OCI-LY1 (cell line): Measurements from ENCODE around the gene SSTR1.

ENCODE experiments used
- H2AFZ ChIP-seq: fragments of 200-600 bp; sonication (generic), shearing (Covaris generic); 2 replicates; pipeline ENCODE4 v1.6.0; 2014; ENCODE audit warnings: antibody characterized with exemption, mild to moderate bottlenecking, low read length
- H3F3A ChIP-seq: fragments of 200-600 bp; sonication (generic), shearing (Covaris generic); 2 replicates; pipeline ENCODE4 v1.6.0; 2014; ENCODE audit warnings: mild to moderate bottlenecking, antibody characterized with exemption, low read length, moderate library complexity; ENCODE audit not compliant: insufficient read depth
- H3K27ac ChIP-seq: fragments of 200-600 bp; sonication (generic); 2 replicates; pipeline ENCODE4 v1.5.1; 2014; ENCODE audit warnings: low read length, mixed run types, mild to moderate bottlenecking, low read depth; ENCODE audit not compliant: poor library complexity, severe bottlenecking
- H3K27me3 ChIP-seq: fragments of 200-600 bp; sonication (generic); 2 replicates; pipeline ENCODE4 v1.6.0; 2014; ENCODE audit warnings: antibody characterized with exemption, mild to moderate bottlenecking, low read length, moderate library complexity; ENCODE audit not compliant: insufficient read depth
- H3K36me3 ChIP-seq: fragments of 200-600 bp; sonication (generic); 2 replicates; pipeline ENCODE4 v1.6.1; 2014; ENCODE audit warnings: mild to moderate bottlenecking, antibody characterized with exemption, low read length, moderate library complexity, mixed read lengths; ENCODE audit not compliant: insufficient read depth
- H3K4me1 ChIP-seq: fragments of 200-600 bp; sonication (generic); 2 replicates; pipeline ENCODE4 v1.5.1; 2014; ENCODE audit warnings: mild to moderate bottlenecking, low read length, moderate library complexity; ENCODE audit not compliant: insufficient read depth, severe bottlenecking
- H3K4me2 ChIP-seq: fragments of 200-600 bp; sonication (generic), shearing (Covaris generic); 2 replicates; pipeline ENCODE4 v1.6.1; 2014; ENCODE audit warnings: low read length
- H3K4me3 ChIP-seq: fragments of 200-600 bp; sonication (generic); 2 replicates; pipeline ENCODE4 v1.5.1; 2014; ENCODE audit warnings: low read length, low read depth, mild to moderate bottlenecking, mixed read lengths; ENCODE audit not compliant: poor library complexity, severe bottlenecking
- H3K79me2 ChIP-seq: fragments of 200-600 bp; shearing (Covaris generic); 2 replicates; pipeline ENCODE4 v1.6.1; 2016; ENCODE audit warnings: mixed run types, low read length, mixed read lengths; ENCODE audit not compliant: insufficient read depth
- H3K9ac ChIP-seq: fragments of 200-600 bp; sonication (generic), shearing (Covaris generic); 2 replicates; pipeline ENCODE4 v1.6.1; 2014; ENCODE audit warnings: mild to moderate bottlenecking, low read length, mixed read lengths
- H3K9me2 ChIP-seq: fragments of 200-600 bp; sonication (generic), shearing (Covaris generic); 2 replicates; pipeline ENCODE4 v1.6.1; 2014; ENCODE audit warnings: low read depth, mild to moderate bottlenecking, low read length, mixed read lengths
- H3K9me3 ChIP-seq: fragments of 200-600 bp; shearing (Covaris generic); 2 replicates; pipeline ENCODE4 v1.6.1; 2014; ENCODE audit warnings: low read length, mixed read lengths
- H4K20me1 ChIP-seq: fragments of 200-600 bp; sonication (generic), shearing (Covaris generic); 2 replicates; pipeline ENCODE4 v1.6.0; 2016; ENCODE audit warnings: mild to moderate bottlenecking, low read length; ENCODE audit not compliant: insufficient read depth
- EZH2 ChIP-seq: fragments of 200-600 bp; sonication (generic), shearing (Covaris generic); IDR thresholded peaks from 2 replicates; pipeline ENCODE4 v1.8.0; 2017; ENCODE audit warnings: borderline replicate concordance, mixed run types, mild to moderate bottlenecking, antibody characterized with exemption, low read length, moderate library complexity, mixed read lengths
- TF ChIP-seq, protein P1 (sequence below): fragments of 200-600 bp; sonication (generic), shearing (Covaris generic); IDR thresholded peaks from 2 replicates; pipeline ENCODE4 v1.5.1; 2017; ENCODE audit warnings: mild to moderate bottlenecking, antibody characterized with exemption, low read length, moderate library complexity, mixed read lengths

SSTR1 gene, protein sequence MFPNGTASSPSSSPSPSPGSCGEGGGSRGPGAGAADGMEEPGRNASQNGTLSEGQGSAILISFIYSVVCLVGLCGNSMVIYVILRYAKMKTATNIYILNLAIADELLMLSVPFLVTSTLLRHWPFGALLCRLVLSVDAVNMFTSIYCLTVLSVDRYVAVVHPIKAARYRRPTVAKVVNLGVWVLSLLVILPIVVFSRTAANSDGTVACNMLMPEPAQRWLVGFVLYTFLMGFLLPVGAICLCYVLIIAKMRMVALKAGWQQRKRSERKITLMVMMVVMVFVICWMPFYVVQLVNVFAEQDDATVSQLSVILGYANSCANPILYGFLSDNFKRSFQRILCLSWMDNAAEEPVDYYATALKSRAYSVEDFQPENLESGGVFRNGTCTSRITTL

DNA sequence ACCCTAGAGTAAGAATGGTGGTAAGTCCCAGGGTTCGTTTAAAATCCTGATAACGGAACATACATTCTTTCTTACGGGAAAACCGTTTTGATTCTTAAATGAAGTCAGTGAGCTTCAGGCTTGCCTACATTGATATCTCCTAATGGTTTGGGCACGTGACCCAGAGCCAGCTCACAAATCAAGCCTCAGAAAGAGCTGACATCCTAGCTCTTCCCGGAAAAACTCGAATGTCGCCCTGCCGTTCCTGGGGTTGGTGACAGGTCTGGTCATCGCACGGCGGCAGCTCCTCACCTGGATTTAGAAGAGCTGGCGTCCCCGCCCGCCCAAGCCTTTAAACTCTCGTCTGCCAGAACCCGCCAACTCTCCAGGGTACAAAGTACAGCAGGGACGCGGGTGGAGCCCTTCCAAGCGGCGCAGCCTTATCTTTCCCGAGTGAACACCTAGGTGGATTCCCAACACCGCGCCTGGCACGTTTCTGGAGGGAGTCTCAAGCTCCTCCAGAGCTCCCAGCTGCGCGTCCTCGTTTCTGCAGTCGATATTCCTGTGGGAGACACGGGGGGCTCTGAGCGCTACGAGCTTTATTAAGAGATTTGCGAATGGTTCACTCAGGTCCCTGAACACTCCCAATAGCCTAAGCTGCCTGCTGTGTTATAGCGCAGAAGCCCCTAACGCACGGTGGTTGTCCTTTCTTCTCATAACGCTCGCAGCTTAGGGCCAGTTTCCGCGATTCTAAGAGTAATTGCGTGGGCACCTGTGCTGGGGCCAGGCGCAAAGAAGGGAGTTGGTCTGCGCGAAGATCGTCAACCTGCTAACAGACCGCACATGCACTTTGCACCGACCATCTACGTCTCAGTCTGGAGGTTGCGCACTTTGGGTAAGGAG is at the start of gene SSTR1:
SSTR1 (plus strand) TSS at position 169 of the 882 bp plus-strand sequence. CDS start 1,486 bp downstream, outside the sequence.
- Histone ChIP-seq H4K20me1 (no peaks in the 10 kb centered on the region), H3K9me3 (peaks cover 20% of the 10 kb centered on the region), H3K9me2 (no peaks in the 10 kb centered on the region), H3F3A (no peaks in the 10 kb centered on the region), H3K27me3 (no peaks in the 10 kb centered on the region), H3K4me2 (no peak within 1 kb of the TSS), H3K4me1 (peaks cover 16% of the 10 kb centered on the region), H2AFZ (no peak within 1 kb of the TSS), H3K9ac (no peak within 1 kb of the TSS), H3K27ac (no peak within 1 kb of the TSS), H3K79me2 (no peaks in the 10 kb centered on the region), H3K4me3 (no peak within 1 kb of the TSS), H3K36me3 (no peaks in the 10 kb centered on the region; the same call in 1 of the 2 replicates)
- TF ChIP-seq, protein P1, sequence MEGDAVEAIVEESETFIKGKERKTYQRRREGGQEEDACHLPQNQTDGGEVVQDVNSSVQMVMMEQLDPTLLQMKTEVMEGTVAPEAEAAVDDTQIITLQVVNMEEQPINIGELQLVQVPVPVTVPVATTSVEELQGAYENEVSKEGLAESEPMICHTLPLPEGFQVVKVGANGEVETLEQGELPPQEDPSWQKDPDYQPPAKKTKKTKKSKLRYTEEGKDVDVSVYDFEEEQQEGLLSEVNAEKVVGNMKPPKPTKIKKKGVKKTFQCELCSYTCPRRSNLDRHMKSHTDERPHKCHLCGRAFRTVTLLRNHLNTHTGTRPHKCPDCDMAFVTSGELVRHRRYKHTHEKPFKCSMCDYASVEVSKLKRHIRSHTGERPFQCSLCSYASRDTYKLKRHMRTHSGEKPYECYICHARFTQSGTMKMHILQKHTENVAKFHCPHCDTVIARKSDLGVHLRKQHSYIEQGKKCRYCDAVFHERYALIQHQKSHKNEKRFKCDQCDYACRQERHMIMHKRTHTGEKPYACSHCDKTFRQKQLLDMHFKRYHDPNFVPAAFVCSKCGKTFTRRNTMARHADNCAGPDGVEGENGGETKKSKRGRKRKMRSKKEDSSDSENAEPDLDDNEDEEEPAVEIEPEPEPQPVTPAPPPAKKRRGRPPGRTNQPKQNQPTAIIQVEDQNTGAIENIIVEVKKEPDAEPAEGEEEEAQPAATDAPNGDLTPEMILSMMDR: no peak
- no peak for TF ChIP-seq EZH2

DNA sequence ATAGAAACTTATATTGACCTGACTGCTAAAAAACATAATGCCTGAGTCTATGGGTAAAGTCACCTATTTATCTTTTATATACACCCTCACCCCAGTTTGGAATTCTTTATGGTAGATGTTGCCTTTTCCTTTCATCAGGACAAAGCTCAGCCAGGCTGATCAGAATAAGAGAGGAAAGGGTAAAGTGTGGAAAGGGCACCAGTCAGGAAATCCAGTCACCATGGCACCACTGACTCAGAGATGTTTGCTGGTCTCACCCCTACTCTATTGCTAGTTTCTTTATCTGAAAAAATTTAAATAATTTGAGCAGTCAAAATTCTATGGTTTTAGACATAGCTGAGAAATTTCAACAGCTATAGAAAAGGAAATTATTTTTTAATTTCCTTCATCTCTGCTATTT is 49.2 kb upstream of the SSTR1 start:
- H3K9me3 ChIP-seq: no peaks in the 10 kb centered on the region; the same call in 1 of the 2 replicates
- H3K4me3 ChIP-seq: no peak overlapping the region
- no peak overlapping the region for H3K9ac ChIP-seq
- no peaks in the 10 kb centered on the region for H3K79me2 ChIP-seq
- peaks cover 39% of the 10 kb centered on the region for H3K4me1 ChIP-seq
- H2AFZ ChIP-seq: no peak overlapping the region
- no peak for TF ChIP-seq EZH2
- H3K4me2 ChIP-seq: no peak overlapping the region
- H3F3A ChIP-seq: no peaks in the 10 kb centered on the region
- H3K27ac ChIP-seq: no peak overlapping the region
- H3K27me3 ChIP-seq: no peaks in the 10 kb centered on the region
- H3K36me3 ChIP-seq: no peaks in the 10 kb centered on the region
- H4K20me1 ChIP-seq: no peaks in the 10 kb centered on the region
- no peaks in the 10 kb centered on the region for H3K9me2 ChIP-seq

DNA sequence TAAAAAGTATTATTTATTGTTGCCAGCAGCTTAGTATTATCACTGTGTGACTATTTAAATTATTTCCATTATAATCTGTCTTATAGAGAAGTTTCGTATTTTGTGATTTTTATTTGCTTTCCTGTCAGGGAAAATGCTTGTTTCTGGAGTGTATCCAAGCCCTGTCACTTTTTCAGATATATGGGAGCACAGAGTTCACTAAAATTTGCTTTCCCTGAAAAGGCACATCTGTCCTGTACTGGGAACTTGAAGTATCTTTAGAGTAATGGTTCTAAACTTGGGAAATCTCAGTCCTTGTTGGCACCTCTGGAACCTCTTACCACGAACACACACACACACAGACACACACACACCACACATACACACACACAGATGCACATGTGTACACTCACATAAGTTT is 39.3 kb upstream of the SSTR1 start:
- H3K4me2 ChIP-seq: no peak overlapping the region
- no peak overlapping the region for H3K27ac ChIP-seq
- H3K4me3 ChIP-seq: no peak overlapping the region
- H3F3A ChIP-seq: no peaks in the 10 kb centered on the region
- H3K9me2 ChIP-seq: no peaks in the 10 kb centered on the region
- no peak overlapping the region for H3K9ac ChIP-seq
- H3K36me3 ChIP-seq: no peaks in the 10 kb centered on the region
- H3K27me3 ChIP-seq: no peaks in the 10 kb centered on the region
- no peaks in the 10 kb centered on the region for H4K20me1 ChIP-seq
- no peak overlapping the region for H2AFZ ChIP-seq
- no peaks in the 10 kb centered on the region for H3K9me3 ChIP-seq
- H3K4me1 ChIP-seq: peaks cover 35% of the 10 kb centered on the region
- no peaks in the 10 kb centered on the region for H3K79me2 ChIP-seq
- TF ChIP-seq, protein P1: no peak
- no peak for TF ChIP-seq EZH2
